Neuron (in vitro differentiated cells): ENCODE data around the gene GPI.
"Not testable (repeated sequence)": the region's sequence is repeated elsewhere in the genome, so short reads cannot be mapped to it uniquely, and the experiment has no call there.

Experiments used
- H2AFZ ChIP-seq: one replicate; pipeline ENCODE4 v1.6.1; 2013; ENCODE audit warnings: low read depth, mild to moderate bottlenecking, inconsistent platforms, low read length, moderate library complexity
- H3K27me3 ChIP-seq: one replicate; pipeline ENCODE4 v1.6.1; 2013; ENCODE audit warnings: low read length; ENCODE audit not compliant: insufficient read depth
- H3K36me3 ChIP-seq: one replicate; pipeline ENCODE4 v1.6.1; 2013; ENCODE audit warnings: low read length; ENCODE audit not compliant: insufficient read depth
- H3K4me1 ChIP-seq: one replicate; pipeline ENCODE4 v1.6.1; 2013; ENCODE audit warnings: low read length; ENCODE audit not compliant: insufficient read depth
- H3K4me3 ChIP-seq: 2 replicates; pipeline ENCODE4 v1.5.1; 2013; ENCODE audit warnings: mild to moderate bottlenecking, low read length, moderate library complexity
- H3K9me3 ChIP-seq: one replicate; pipeline ENCODE4 v1.6.1; 2013; ENCODE audit warnings: low read length

Gene GPI

DNA sequence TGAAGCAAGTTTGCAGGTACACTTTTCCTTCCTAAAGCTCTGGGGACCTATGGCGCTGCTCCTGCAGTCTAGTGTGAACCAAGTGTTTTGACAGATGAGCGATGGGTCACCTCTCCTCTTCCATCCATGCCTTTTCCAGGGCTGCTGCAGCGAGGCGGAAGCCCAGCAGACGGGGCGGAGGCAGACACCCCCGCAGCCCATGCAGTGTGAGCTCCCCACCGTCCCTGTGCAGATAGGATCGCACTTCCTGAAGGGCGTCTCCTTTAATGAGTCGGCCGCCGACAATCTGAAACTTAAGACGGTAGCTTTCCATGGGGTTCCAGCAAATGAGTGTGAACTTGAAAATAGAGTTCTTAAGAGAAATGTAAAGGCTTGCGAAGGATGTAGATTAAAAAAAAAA, 37.1 kb upstream of the GPI start:
- H3K9me3 ChIP-seq, result no peaks in the 10 kb centered on the region
- no peaks in the 10 kb centered on the region for H3K4me1 ChIP-seq
- no peak overlapping the region for H2AFZ ChIP-seq
- H3K27me3 ChIP-seq, result no peaks in the 10 kb centered on the region
- H3K4me3 ChIP-seq, result no peak overlapping the region
- peaks cover 70% of the 10 kb centered on the region for H3K36me3 ChIP-seq

DNA sequence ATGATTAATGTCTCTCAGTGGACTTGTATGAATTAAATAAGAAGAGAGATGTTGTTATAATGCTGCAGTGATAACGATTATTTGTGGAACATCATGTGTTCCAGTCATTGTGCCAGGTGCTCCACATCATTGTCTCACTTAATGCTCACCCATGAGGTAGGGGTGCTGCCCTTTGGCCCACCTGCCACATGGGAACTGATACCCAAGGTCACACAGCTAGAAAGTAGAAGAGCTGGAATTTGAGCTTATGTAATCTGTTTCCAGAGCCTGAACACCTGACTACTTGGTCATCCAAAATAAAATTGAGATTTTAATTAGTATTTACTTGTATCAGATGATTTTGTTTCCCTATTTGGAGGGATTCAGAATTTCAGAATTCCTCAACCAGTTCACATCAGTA, 36.0 kb upstream of the GPI start:
- Histone ChIP-seq H2AFZ (no peak overlapping the region), H3K4me3 (no peak overlapping the region), H3K4me1 (no peaks in the 10 kb centered on the region), H3K9me3 (no peaks in the 10 kb centered on the region), H3K27me3 (no peaks in the 10 kb centered on the region), H3K36me3 (peaks cover 68% of the 10 kb centered on the region)

DNA sequence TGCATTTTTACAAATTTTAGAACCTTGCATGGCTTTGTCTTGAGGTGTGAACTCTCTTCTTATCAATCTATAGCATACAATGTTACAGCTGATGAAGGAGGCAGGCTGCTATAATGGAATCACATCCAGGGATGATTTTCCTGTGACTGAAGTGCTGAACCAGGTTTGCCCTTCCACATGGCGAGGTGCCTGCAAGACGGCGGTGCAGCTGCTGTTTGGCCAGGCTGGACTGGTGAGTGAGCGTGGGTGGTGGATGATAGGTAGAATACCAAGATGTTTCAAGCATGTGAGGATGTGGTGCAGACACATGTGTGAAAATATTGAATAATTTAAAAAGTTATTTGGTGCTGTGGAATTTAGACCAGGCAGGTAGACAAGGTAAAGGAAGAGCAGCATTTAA, 34.9 kb upstream of the GPI start:
- H3K9me3 ChIP-seq, result no peaks in the 10 kb centered on the region
- H3K36me3 ChIP-seq, result peaks cover 61% of the 10 kb centered on the region
- H3K4me3 ChIP-seq, result no peak overlapping the region
- H3K27me3 ChIP-seq, result no peaks in the 10 kb centered on the region
- no peak overlapping the region for H2AFZ ChIP-seq
- no peaks in the 10 kb centered on the region for H3K4me1 ChIP-seq

DNA sequence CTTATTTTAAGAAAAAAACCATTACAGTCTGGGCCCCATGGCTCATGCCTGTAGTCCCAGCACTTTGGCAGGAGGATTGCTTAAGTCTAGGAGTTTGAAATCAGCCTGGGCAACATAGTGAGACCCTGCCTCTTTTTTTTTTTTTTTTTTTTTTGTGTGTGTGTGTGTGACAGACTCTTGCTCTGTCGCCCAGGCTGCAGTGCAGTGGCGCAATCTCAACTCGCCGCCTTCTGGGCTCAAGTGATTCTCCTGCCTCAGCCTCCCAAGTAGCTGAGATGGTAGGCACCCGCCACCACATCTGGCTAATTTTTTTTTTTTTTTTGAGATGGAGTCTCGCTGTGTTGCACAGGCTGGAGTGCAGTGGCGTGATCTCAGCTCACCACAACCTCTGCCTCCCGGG, 34.4 kb upstream of the GPI start:
- H3K4me3 ChIP-seq, H2AFZ ChIP-seq, H3K4me1 ChIP-seq, H3K27me3 ChIP-seq, H3K9me3 ChIP-seq: not testable (repeated sequence)
- H3K36me3 ChIP-seq, result peaks cover 57% of the 10 kb centered on the region

DNA sequence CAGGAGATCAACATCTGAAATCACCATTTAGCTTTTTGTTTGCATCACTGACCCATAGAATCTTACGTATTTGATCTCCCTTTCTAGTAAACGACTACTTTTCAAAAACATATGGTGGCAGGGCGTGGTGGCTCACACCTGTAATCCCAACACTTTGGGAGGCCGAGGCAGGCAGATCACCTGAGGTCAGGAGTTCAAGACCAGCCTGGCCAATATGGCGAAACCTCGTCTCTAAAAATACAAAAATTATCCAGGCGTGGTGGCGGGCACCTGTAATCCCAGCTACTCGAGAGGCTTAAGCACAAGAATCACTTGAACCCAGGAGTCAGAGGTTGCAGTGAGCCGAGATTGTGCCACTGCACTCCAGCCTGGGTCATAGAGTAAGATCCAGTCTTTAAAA, 33.4 kb upstream of the GPI start:
- H3K4me1 ChIP-seq, result not testable (repeated sequence)

DNA sequence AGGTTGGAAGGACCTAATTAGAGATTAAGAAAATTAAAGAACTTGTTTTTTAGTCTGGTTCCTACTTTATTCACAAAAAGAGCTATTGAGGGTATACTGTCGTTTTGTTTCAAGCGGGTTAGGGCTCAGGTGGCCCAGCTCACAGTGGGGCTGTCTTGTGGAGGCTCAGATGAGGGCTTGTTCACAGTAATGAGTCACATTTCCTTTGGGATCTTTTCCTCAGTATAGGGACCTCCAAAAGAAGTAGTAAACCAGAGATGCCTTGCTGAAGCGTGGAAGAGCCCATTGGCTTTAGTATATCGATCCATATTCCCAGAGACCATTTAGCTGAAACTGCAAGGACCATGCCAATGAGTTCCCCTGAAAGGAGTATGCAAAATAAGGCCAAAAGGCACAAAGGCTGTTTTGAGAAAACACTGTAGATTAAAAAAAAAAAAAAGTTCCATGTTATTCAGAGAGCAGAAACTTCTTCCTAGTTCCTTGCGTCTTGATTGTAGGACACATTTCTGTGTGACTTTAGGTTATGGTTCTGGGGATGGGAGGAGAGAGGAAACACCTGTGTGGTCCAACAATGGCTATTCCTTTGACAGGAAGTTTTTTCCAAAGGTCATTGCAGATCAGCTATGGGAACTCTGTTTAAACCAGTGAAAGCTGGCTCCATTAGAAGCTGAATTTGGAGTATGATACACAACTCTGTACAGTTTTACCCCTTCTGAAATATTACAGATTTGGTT, 32.8 kb upstream of the GPI start:
- Histone ChIP-seq H3K4me1 (no peaks in the 10 kb centered on the region), H3K4me3 (no peak overlapping the region), H3K27me3 (no peaks in the 10 kb centered on the region), H3K36me3 (peaks cover 54% of the 10 kb centered on the region), H2AFZ (no peak overlapping the region), H3K9me3 (no peaks in the 10 kb centered on the region)

More for the DNA sequence above, 33.4 kb upstream of the GPI start:
- not testable (repeated sequence) for H2AFZ ChIP-seq, H3K27me3 ChIP-seq, H3K4me3 ChIP-seq, H3K9me3 ChIP-seq
- peaks cover 54% of the 10 kb centered on the region for H3K36me3 ChIP-seq

DNA sequence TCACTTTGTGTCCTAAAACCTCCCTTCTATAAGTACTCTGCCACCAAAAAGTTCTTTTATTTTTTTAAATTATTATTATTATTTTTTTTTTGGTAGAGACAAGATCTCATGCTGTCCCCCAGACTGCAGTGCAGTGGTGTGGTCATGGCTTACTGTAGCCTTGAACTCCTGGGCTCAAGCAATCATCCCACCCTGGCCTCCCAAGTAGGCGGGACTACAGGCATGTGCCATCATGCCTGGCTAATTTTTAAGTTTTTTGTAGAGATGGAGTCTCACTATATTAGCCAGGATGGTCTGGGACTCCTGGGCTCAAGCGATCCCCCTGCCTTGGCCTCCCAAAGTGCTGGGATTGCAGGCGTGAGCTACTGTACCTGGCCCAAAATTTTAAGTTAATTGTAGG, 29.1 kb upstream of the GPI start:
- Histone ChIP-seq H3K27me3 (no peaks in the 10 kb centered on the region), H3K4me3 (no peak overlapping the region), H2AFZ (no peak overlapping the region), H3K9me3 (no peaks in the 10 kb centered on the region), H3K36me3 (peaks cover 59% of the 10 kb centered on the region), H3K4me1 (no peaks in the 10 kb centered on the region)

DNA sequence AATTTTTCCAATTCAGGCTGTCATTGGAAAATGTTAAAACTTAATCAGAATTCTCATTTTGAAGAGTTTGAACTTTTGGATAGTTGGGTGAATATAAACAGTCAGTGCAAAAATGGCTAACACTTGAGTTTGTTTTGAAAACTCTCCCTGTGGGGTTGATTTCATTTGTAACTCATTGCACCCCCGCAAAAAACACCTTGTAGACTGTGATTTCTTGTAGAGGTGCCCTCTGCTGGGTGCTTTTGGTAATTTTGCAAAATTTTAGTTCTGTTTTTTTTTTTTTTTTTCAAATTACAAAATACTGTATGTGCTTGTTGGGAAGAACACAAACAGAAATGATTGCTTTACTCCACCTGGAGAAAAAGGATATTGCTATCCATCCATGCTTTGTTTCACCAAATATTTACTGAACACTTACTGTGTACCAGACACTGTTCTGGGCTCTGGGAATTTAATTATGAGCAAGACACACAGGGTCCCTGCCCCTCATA, 28.2 kb upstream of the GPI start:
- Histone ChIP-seq H3K4me3 (no peak overlapping the region), H3K27me3 (no peaks in the 10 kb centered on the region), H3K4me1 (no peaks in the 10 kb centered on the region), H3K36me3 (peaks cover 62% of the 10 kb centered on the region), H2AFZ (no peak overlapping the region), H3K9me3 (no peaks in the 10 kb centered on the region)

DNA sequence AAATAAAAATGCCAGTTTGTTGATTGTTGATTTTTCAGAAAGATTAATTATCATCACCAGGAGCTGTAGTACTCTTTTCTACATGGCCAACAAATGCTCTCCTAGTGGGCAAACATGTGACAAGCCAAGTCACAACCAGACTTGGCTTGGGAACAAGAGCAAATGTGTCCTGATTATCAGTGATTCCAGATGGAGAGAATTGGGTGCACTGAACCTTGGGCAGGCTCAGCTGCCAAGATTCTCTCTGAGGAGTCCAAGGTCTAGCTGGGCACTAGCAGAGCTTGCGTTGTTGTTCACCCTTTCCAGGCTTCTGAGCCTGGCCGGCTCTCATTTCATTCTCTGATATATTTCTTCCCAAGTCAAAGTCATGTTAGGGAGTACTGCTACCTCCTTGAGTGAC, 27.3 kb upstream of the GPI start:
- Histone ChIP-seq H3K9me3 (no peaks in the 10 kb centered on the region), H2AFZ (no peak overlapping the region), H3K4me1 (no peaks in the 10 kb centered on the region), H3K27me3 (no peaks in the 10 kb centered on the region), H3K36me3 (peaks cover 65% of the 10 kb centered on the region), H3K4me3 (no peak overlapping the region)

DNA sequence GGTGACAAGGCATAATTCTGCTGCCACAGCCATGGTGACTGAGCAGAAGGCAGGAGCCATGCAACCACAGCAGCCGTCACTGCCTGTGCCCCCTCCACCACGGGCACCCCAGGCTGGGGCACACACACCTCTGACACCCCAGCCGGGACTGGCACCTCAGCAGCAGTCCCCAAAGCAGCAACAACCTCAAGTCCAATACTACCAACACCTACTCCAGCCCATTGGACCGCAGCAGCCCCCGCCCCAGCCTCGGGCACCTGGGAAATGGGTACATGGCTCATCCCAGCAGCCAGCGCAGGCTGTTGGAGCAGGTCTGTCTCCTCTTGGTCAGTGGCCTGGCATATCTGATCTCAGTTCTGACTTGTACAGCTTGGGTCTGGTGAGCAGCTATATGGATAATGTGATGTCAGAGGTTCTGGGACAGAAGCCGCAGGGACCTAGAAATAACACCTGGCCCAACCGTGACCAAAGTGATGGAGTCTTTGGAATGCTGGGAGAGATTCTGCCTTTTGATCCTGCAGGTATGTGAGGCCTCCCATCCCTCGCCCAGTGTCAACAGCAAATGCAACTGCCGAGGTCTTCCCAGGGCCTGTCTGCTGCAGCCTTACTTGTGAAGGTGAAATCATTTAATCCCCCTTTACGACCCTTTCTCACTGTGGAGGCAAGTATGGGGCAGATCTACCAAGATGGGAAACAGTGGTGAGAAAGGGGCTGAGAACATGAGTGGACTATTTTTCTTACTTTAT, 22.9 kb upstream of the GPI start:
- H3K9me3 ChIP-seq, result peaks cover 2% of the 10 kb centered on the region
- H2AFZ ChIP-seq, result no peak overlapping the region
- no peaks in the 10 kb centered on the region for H3K4me1 ChIP-seq
- peaks cover 66% of the 10 kb centered on the region for H3K36me3 ChIP-seq
- no peak overlapping the region for H3K4me3 ChIP-seq
- no peaks in the 10 kb centered on the region for H3K27me3 ChIP-seq

DNA sequence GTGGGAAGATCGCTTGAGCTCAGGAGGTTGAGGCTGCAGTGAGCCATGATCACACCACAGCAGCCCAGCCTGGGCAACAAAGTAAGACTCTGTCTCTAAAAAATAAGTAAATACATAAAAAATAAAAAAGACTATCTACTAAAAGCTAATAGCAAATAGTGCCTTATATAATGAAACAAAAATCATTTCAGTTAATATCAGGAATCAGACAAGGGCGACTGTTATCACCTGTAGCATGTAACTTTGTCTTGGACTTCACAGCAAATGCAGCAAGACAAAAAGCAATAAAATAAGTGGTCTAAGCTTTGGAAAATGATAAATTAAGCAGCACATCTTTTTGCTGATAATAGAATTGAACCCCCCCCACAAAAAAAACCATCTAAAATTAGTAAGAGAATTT, 21.2 kb upstream of the GPI start:
- peaks cover 64% of the 10 kb centered on the region for H3K36me3 ChIP-seq
- H3K4me3 ChIP-seq, result no peak overlapping the region
- no peaks in the 10 kb centered on the region for H3K4me1 ChIP-seq
- no peaks in the 10 kb centered on the region for H3K27me3 ChIP-seq
- no peak overlapping the region for H2AFZ ChIP-seq
- H3K9me3 ChIP-seq, result peaks cover 2% of the 10 kb centered on the region

DNA sequence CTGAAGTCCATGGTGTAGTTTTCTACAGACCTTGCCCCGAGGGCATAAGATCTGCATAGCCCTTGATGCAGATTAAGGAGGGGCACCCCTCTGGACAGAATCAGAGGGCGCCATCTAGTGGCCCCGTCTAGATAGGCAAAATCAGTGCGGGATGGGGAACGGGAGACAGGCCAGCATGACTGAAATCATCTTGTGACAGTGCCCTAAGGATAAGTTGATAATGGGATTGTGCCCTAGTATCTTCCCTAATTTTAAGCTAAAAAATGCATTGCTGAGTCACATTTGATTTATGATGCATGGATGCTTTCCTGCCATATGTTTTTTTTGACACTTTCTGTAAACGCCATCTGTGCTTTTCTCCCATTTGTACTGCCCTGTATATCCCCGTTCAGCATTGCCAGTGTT, 19.0 kb upstream of the GPI start:
- Histone ChIP-seq H3K27me3 (no peaks in the 10 kb centered on the region), H3K9me3 (peaks cover 2% of the 10 kb centered on the region), H3K4me1 (no peaks in the 10 kb centered on the region), H3K36me3 (peaks cover 59% of the 10 kb centered on the region), H3K4me3 (no peak overlapping the region), H2AFZ (no peak overlapping the region)

DNA sequence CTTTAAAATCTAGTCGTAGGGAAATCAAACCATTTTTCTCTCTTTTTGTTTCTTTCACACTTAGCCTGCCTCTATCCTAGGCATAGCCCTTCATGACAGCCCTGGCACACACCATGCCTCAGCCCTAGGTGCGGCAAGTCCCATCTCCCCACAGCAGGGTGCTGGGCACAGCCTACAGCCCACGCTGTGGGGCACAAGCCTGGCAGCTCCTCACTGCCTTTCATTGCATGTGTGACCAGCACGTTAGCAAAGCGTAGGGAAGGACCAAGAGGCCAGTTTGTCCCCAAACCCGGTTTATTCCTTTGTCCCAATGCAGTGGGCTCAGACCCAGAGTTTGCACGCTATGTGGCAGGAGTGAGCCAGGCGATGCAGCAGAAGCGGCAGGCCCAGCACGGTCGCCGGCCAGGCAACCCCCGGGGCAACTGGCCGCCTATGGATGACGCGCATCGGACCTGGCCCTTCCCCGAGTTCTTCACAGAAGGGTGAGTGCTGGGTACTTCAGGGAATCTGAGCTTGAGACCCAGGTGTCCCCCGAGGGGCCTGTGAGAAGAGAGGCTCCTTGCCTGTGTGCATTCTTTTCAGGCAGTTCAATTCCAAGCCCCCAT, 17.3 kb upstream of the GPI start:
- no peak overlapping the region for H2AFZ ChIP-seq

More for the DNA sequence above, 17.3 kb upstream of the GPI start:
- Histone ChIP-seq H3K9me3 (peaks cover 2% of the 10 kb centered on the region), H3K27me3 (no peaks in the 10 kb centered on the region), H3K36me3 (peaks cover 50% of the 10 kb centered on the region), H3K4me3 (no peak overlapping the region), H3K4me1 (no peaks in the 10 kb centered on the region)
